ENCODE data around the gene NMUR1.
A peak's percentile ranks its signal among the peaks of the same experiment; 100 is the strongest.

The NMUR1 gene

DNA sequence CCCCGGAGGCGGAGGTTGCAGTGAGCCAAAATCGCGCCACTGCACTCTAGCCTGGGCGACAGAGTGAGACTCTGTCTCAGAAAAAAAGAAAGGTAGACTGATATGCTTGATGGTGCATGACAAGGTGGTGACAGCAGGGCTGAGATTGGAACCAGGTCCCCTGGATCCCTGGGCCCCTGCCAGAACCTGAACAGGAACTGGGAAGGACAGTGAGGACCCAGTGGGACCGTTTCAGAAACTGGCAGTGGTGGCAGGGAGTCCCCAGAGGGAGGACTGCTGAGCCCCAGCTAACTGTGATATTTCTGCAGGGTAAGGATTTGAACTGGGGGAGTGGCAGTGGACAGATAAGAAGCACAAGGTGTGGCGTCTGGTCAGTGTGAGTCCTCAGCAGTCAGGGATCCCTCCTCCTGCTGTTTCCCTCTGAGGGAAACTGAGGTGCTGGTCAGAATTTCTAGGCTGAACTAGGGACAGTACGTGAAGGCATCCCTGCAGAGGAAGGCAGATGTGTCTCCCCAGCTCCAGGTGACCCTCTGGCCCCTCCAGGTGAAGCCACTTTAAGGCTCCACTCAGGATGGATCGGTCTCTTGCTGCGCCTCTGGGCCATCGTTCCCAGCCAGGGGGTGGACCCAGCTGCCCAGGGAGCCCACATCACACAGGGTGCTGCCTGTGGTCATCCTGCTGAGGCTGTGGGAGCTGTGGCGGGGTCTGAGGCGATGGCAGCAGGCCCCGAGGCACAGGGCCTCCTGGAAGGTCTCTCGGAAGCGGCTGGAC, 5.6 kb downstream of the NMUR1 start:
- DNase-seq, result no peak

DNA sequence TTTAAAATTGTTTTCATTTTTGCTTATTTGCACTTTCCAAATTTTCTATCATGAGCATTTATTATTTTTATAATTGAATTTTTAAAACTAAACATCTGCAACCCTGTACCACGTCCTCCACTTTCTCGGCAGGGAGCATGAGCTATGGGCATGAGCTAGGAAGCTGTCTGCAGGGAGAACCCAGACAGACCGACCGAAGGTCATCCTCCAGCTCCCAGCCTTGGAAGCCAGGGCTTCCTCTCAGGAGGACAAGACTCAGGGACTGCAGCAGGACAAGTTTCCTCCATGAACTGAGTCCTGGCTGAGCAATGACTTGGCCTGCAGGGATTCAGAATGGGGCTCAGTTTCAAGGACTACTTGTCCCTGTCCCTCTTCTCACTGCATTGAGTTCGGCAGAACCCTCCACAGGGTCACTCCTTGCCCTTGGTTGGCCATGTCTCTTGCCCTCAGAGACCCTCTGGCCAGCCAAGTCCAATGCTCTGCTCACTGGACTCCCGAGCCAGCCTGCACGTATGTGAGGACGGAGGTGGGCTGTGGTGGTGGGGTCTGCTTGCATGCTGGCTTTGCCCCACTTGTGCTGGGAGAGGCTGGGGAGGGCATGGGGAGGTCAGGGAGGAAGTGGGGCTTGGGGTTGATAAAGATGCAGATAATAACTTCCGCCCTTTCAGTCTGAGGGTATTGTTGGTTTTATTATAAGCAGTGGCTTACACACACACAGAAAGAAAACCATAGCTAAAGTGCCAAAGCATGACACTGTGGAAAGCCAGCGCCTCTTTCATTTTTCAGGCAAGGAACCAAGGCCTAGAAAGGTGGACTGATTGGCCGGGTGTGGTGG, 6.6 kb downstream of the NMUR1 start:
- peak; percentile 57 for DNase-seq

DNA sequence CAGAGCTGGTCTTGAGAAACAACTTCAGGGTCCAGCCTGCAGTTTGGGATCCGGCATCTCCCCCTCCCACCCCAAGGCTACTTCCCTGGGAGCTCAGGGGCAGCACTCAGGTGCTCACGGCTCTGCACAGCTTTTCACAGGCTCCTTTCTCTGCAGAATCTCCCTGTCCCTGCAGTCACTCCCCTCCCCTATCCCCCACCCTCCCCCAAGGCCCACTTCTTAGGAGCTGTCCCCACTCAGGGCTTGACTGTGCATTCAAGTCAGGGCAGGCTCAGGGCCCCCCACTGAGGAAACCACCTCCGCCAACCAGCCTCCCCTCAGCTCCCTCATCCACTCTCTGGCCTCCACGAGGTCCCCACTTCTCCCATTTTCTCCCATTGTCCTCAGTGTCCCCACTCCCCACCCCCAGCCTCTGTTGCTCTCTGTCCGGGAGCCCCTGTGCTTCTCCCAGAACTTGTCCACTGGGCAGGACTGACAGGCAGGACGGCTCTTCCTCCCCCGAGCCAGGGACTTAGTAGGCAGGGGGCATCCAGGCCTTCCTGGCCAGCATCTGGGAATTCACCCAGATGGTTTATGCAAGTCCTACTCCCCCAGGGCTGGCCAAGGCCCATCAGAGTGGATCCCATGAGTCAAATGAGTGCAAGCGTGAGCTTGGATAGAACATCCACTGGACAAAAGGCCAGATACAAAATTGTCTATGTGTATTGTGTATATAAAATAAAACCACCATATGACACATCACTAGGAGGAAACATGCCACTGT, 7.6 kb downstream of the NMUR1 start:
- DNase-seq, result no peak

GRCh38 chr2:231521443-231521842, 8.8 kb downstream of the NMUR1 start:
- no peak for DNase-seq

- DNase-seq, result no peak
Observed at GRCh38 chr2:231519975-231520555, 10.2 kb downstream of the NMUR1 start.

- no peak for DNase-seq
Observed at GRCh38 chr2:231518771-231519170, 11.5 kb downstream of the NMUR1 start.

GRCh38 chr2:231515603-231516002, 14.6 kb downstream of the NMUR1 start:
- DNase-seq, result no peak

GRCh38 chr2:231514951-231515297, 15.3 kb downstream of the NMUR1 start:
- DNase-seq, result no peak

DNA sequence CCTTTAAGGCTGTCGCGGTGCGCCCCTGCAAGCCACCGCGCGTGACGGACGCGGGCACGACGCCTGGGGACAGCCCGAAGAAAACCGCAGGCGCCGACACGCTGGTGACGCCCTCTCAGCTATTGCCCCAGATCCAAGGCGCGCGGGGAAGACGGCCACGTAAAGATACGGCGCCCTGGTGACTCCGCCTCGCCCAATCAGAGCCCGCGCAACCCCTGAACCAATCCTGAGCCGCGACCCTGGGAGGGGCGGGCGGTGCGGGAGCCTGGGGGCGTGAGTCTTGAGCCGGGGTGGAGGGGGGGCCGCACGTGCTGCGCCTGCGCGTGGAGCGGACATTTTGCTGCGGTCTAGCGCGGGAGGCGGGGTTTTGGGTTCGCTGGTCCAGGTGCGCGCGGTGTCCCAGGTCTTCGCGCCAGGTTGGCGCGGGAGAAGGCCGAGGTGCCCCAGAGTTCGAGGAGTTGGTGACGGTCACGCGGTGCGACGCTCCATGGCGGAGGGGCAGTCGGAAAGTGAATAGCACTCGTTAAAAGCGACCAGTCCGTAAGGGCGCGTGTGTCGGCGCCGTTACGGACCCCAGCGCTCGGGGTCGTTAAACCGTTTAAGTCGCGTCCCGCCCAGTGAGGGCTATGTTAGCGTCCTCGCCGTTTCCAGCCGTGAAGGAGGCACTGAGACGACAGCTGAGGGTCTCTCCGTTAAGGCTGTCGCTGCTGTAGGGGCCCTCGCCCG, 15.9 kb downstream of the NMUR1 start:
- peak; percentile 99 for DNase-seq

DNA sequence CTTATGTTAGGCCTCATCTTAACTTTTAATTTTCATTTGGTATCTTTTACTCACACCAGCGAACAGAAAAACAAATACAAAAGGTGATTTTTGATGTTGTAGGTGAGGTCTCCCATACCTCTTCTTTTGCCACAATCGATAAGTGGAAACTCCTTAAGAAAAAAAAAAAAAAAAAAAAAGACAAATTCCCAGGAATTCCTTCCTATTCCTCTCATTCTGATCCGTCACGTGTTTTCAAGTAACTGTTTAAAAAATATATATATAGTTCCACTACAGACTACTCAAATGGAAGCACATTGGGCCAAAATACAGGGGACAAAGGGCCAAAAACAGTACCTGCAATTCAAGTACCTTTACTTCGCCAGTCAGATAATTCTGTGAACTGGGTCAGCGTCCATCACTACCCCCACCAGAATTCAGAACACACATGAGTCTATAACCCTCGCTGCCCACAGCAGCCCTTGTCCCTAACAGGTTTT, 16.5 kb downstream of the NMUR1 start:
- DNase-seq, result no peak

DNA sequence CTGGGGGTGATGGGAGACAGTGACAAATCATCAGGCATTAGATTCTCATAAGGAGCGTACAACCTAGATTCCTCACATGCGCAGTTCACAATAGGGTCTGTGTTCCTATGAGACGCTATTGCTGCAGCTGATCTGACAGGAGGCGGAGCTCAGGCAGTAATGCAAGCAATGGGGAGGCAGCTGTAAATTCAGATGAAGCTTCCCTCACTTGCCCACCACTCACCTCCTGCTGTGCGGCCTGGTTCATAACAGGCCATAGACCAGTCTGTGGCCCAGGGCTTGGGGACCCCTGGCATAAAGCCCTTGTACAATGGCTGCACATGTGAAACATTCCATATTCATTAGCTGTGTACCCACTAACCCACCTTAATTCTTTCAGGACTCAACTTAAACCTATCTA, 18.0 kb downstream of the NMUR1 start:
- no peak for DNase-seq

GRCh38 chr2:231503766-231504165, 26.5 kb downstream of the NMUR1 start:
- no peak for DNase-seq

DNA sequence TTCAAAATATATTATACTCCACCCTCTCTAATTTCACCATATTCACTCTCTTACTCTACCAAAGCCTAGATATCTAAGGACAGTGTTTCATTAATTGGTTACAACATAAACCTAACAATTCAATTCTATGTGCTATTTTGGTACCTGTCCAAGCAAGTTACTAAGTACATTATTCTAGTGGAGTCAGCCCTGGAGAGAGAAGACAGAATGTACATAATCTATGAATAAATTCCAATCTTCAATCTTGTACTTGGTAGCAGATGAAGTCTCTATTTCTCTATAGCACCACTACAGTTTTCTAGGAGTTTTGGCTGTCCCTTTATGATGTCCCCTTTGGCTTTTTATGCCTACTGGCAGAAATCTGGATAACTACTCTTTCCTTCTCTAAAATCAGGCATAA, 27.6 kb downstream of the NMUR1 start:
- DNase-seq, result no peak

GRCh38 chr2:231497651-231498050, 32.6 kb downstream of the NMUR1 start:
- DNase-seq, result no peak

DNA sequence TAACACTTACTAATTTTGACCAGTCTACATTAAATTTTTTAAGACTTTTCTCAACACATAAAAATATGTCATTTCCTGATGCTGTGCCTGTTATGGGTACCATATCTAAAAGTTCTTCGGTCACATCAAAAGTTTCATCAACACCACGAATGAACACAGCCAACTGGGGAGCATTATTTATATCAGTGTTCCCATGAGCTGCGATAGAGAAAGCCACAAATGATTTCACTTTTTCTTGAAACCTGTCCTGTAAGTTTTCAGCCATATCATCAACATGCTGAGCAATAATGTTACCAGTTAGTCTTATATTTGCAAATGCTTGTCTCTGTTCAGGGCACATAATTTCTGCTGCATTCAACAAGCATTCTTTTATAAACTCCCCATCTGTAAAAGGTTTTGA, 35.6 kb downstream of the NMUR1 start:
- DNase-seq, result no peak

GRCh38 chr2:231490801-231491200, 39.4 kb downstream of the NMUR1 start:
- DNase-seq, result no peak

GRCh38 chr2:231489990-231490389, 40.3 kb downstream of the NMUR1 start:
- DNase-seq, result peak; percentile 31

GRCh38 chr2:231488331-231488730, 41.9 kb downstream of the NMUR1 start:
- no peak for DNase-seq

DNA sequence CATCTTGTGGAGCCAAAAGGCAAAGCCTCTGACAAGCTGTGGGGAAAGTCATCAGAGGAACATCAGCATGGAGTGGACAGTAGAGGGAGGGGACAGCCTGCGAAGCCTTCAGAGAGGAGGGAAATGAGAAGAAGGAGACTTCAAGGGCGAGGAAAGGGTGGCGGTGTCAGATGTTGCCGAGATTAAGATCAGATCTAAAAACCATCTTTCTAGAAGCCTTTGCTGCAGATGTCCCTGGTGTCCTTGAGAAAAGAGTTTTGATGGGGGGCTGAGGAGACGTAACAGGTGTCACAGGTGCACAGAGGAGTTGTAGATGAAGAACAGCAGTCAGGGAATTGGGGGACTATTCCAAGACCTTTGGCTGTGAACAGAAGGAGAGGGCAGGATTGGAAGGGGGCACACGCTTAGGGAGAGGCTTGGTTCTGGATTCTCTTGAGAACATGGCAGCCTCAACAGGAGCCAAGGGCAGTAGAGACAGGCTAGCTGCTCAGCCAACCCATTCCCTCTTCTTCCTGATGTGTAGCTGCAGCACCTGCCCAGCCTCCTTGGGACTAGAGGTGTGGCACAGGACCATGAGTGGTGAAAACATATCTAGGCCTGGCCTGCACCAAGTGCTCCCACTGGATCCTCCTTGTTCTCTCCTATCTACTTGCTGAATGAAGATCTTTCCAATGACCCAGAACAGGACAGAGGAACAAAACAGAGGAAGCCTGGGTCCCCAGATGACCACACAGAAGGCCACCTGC, 43.2 kb downstream of the NMUR1 start:
- DNase-seq, result no peak

GRCh38 chr2:231483398-231484329, 46.6 kb downstream of the NMUR1 start:
- DNase-seq, result peak; percentile 35
